ENCODE data around the gene OSMR. TPM values are rescaled to one million over a fixed set of nuclear protein-coding genes. Genes with fewer than 3 reads are reported as not detected.

Gene OSMR
- polyA plus RNA-seq, 1 of the 3 experiments (the other 2 are of a cell fraction), result 56.0 TPM

DNA sequence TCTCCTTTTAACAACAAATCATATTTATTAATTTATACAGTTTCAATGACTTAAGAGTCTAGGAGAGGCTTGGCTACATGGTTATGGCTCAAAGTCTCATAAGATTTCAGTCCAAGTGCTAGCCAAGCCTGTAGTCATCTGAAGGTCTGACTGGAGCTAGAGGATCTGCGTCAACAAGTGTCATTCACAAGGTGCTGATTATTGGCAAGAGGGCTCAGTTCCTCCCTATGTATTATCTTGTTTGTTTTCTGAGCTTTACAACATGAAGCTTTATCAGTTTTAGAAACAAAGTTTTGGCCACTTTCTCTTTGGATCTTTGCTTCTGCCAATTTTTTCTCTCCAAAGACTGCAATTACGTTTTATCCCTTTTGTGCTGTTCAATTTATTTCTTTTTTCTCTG lies 133.7 kb downstream of the OSMR start:
- WGBS (ENCODE audit: low lambda C conversion rate), result 97% methylated on average over 2 of the region's 2 CpGs
- peaks cover 4% of the 10 kb centered on the region for H3F3A ChIP-seq (replicated peaks; ENCODE audit: insufficient read depth)
- POLR2A ChIA-PET, result no interaction called here
- no peak for DNase-seq
- no peaks in the 10 kb centered on the region for H3K27me3 ChIP-seq (ENCODE audit: insufficient read depth)
- H3K9ac ChIP-seq, result no peak overlapping the region
- no peak overlapping the region for H3K4me3 ChIP-seq (ENCODE audit: low read depth in 2 of 2, low read length in 1 of 2)
- H3K4me1 ChIP-seq (ENCODE audit: control insufficient read depth in 1 of 2, insufficient read depth in 2 of 2, low read depth in 1 of 2, low read length in 1 of 2), result no peaks in the 10 kb centered on the region; a peak in 1 of 4 replicates
- H3K79me2 ChIP-seq (ENCODE audit: insufficient read depth), result no peaks in the 10 kb centered on the region
- no peak overlapping the region for H3K4me2 ChIP-seq
- no peaks in the 10 kb centered on the region for H3K9me2 ChIP-seq
- CTCF ChIA-PET, result interaction anchor here (1.2 kb wide), 1 partner anchor 56 kb away, joined by 3 read pairs; no protein-coding TSS in a partner anchor
- TF ChIP-seq TCF12 (IDR thresholded peaks at IDR 0.05) (no peak), MEF2A (IDR thresholded peaks at IDR 0.05; ENCODE audit: borderline replicate concordance, low read depth) (no peak), GATA2 (CRISPR knock-in tag; IDR thresholded peaks at IDR 0.05) (no peak), ZBTB33 (IDR thresholded peaks at IDR 0.05; ENCODE audit: borderline replicate concordance, low read depth) (no peak)
- H3K36me3 ChIP-seq (replicated peaks in 1 of 2; ENCODE audit: control insufficient read depth in 1 of 2, insufficient read depth in 2 of 2, low read length in 1 of 2), result peaks cover 4 to 18% of the 10 kb centered on the region in 2 experiments
- H3K9me3 ChIP-seq, result no peaks in the 10 kb centered on the region
- no peak overlapping the region for H3K27ac ChIP-seq (ENCODE audit: low read depth in 2 of 2, low read length in 1 of 2)
- H2AFZ ChIP-seq (ENCODE audit: low read depth), result no peak overlapping the region
- no peaks in the 10 kb centered on the region for H4K20me1 ChIP-seq (ENCODE audit: insufficient read depth)

Other genes starting within 250 kb of the OSMR start
- gene RICTOR, start 228.4 kb downstream of the OSMR start, polyA plus RNA-seq (2012; rRNA removed), result 1.6 and 2.6 TPM in 2 replicates

All from SK-N-SH (cell line).